K562 (cell line): ENCODE measurements around the gene AGK.

Experiments
- ARHGAP35 ChIP-seq: fragments of 450-650 bp; IDR thresholded peaks from 2 replicates; pipeline ENCODE4 v1.6.1; 2018; ENCODE audit not compliant: partially characterized antibody
- ATF7 ChIP-seq: fragments of 450-650 bp; IDR thresholded peaks from 2 replicates; pipeline ENCODE4 v1.7.1; 2014; ENCODE audit warnings: mild to moderate bottlenecking, moderate library complexity
- CTCF ChIP-seq, 3 experiments: IDR thresholded peaks in 2 of 3; conservative IDR thresholded peaks in 1 of 3; 2 replicates each; pipeline ENCODE4 v1.5.1; 2011 to 2012; ENCODE audit warnings: low read length in 3 of 3, mild to moderate bottlenecking in 3 of 3, control low read depth in 2 of 3, improper control_type of control experiment in 1 of 3, inconsistent platforms in 1 of 3, low read depth in 1 of 3, mixed read lengths in 1 of 3, moderate library complexity in 1 of 3; ENCODE audit not compliant: insufficient read depth in 2 of 3
- ELF4 ChIP-seq: fragments of 450-650 bp; formaldehyde crosslinking; IDR thresholded peaks from 2 replicates; pipeline ENCODE4 v1.4.0; 2022; ENCODE audit warnings: missing genetic modification characterization
- IRF9 ChIP-seq: fragments of 450-650 bp; IDR thresholded peaks from 2 replicates; pipeline ENCODE4 v1.6.1; 2016; ENCODE audit warnings: missing biosample characterization, missing genetic modification characterization
- KDM1A ChIP-seq, 2 experiments: fragments of 450-650 bp; IDR thresholded peaks; 2 replicates each; pipeline ENCODE4 v1.6.1; 2016; ENCODE audit warnings: mild to moderate bottlenecking in 2 of 2
- RFX5 ChIP-seq: IDR thresholded peaks from 2 replicates; pipeline ENCODE4 v1.6.1; 2011; ENCODE audit warnings: low read depth, mild to moderate bottlenecking, improper control_type of control experiment, low read length
- SMARCE1 ChIP-seq: fragments of 450-650 bp; IDR thresholded peaks from 2 replicates; pipeline ENCODE4 v1.7.1; 2016; ENCODE audit warnings: mild to moderate bottlenecking
- XRCC4 ChIP-seq: IDR thresholded peaks from one replicate; pipeline ENCODE4 v1.6.1; 2011; ENCODE audit not compliant: insufficient read depth, insufficient read length; ENCODE audit errors: extremely low read depth
- ZNF274 ChIP-seq: IDR thresholded peaks from 2 replicates; pipeline ENCODE4 v1.6.1; 2011; ENCODE audit warnings: low read depth, mild to moderate bottlenecking, low read length, moderate library complexity, borderline replicate concordance
- ZNF583 ChIP-seq: fragments of 250-450 bp; sonication (Bioruptor Pico); IDR thresholded peaks from 2 replicates; pipeline ENCODE4 v1.4.0; 2020

- TF ChIP-seq ARHGAP35 (no peak), CTCF (IDR thresholded peaks at IDR 0.05 in 2 of 3, conservative IDR thresholded peaks at IDR 0.05 in 1 of 3; ENCODE audit: insufficient read depth in 2 of 3, low read depth in 1 of 3, low read length in 3 of 3) (no peak), IRF9 (tag) (no peak), XRCC4 (no peak), SMARCE1 (no peak), RFX5 (no peak), KDM1A (IDR thresholded peaks at IDR 0.05) (no peak), ZNF583 (no peak), ZNF274 (no peak), ELF4 (CRISPR knock-in tag) (no peak), ATF7 (no peak)
These were observed 134.9 kb downstream of the AGK start for GRCh38 chr7:141686074-141686473.
